Measurements from ENCODE around the gene MRGPRF.

- TF ChIP-seq POLR2A (IDR thresholded peaks at IDR 0.05) (no peak), CTCF (IDR thresholded peaks at IDR 0.05) (no peak), EP300 (IDR thresholded peaks at IDR 0.05) (no peak)
Measured at GRCh38 chr11:69055212-69055586, 42.2 kb upstream of the MRGPRF start.
